GM12878 (cell line): Measurements from ENCODE around the gene SPTLC3.

ENCODE experiments used
- CREM ChIP-seq: IDR thresholded peaks from 2 replicates; pipeline ENCODE4 v1.6.1; 2014; ENCODE audit warnings: antibody characterized with exemption, low read depth
- ESRRA ChIP-seq: IDR thresholded peaks from 2 replicates; pipeline ENCODE4 v1.6.1; 2012; ENCODE audit warnings: mild to moderate bottlenecking, low read length, improper control_type of control experiment
- EZH2 ChIP-seq: IDR thresholded peaks from 2 replicates; pipeline ENCODE4 v1.6.1; 2012; ENCODE audit warnings: low read depth, mild to moderate bottlenecking, control low read depth, inconsistent platforms, low read length, borderline replicate concordance; ENCODE audit not compliant: control insufficient read depth
- MYC ChIP-seq: IDR thresholded peaks from 2 replicates; pipeline ENCODE4 v1.6.1; 2011; ENCODE audit warnings: mild to moderate bottlenecking, low read length, moderate library complexity, inconsistent platforms; ENCODE audit not compliant: insufficient read depth, insufficient replicate concordance, insufficient read length, severe bottlenecking
- NBN ChIP-seq: fragments of 450-650 bp; IDR thresholded peaks from 2 replicates; pipeline ENCODE4 v1.6.1; 2016
- RAD21 ChIP-seq: IDR thresholded peaks from 2 replicates; pipeline ENCODE4 v1.6.1; 2011; ENCODE audit warnings: mild to moderate bottlenecking, low read depth, low read length, moderate library complexity; ENCODE audit not compliant: insufficient read depth
- RCOR1 ChIP-seq: conservative IDR thresholded peaks from 2 replicates; pipeline ENCODE4 v1.6.1; 2012; ENCODE audit warnings: low read depth, low read length, improper control_type of control experiment
- TCF7 ChIP-seq: IDR thresholded peaks from 2 replicates; pipeline ENCODE4 v1.6.1; 2014; ENCODE audit warnings: antibody characterized with exemption, borderline replicate concordance
- TF ChIP-seq, protein P1 (sequence below), 3 experiments: IDR thresholded peaks in 2 of 3; conservative IDR thresholded peaks in 1 of 3; 2 replicates each; pipeline ENCODE4 v1.5.1; 2011; ENCODE audit warnings: low read depth in 3 of 3, low read length in 3 of 3, mild to moderate bottlenecking in 3 of 3, control low read depth in 2 of 3, moderate library complexity in 2 of 3, inconsistent platforms in 1 of 3, mixed read lengths in 1 of 3; ENCODE audit not compliant: control insufficient read depth in 2 of 3, insufficient read depth in 1 of 3; ENCODE audit errors: extremely low read depth in 1 of 3
- TF ChIP-seq, protein P2 (sequence below): fragments of 450-650 bp; IDR thresholded peaks from 2 replicates; pipeline ENCODE4 v1.6.1; 2016; ENCODE audit warnings: mild to moderate bottlenecking

- TF ChIP-seq ESRRA = no peak
- TF ChIP-seq TCF7 = no peak
- no peak for TF ChIP-seq CREM
- TF ChIP-seq RAD21 = no peak
- no peak for TF ChIP-seq EZH2
- TF ChIP-seq RCOR1 = no peak
- TF ChIP-seq, protein P1, sequence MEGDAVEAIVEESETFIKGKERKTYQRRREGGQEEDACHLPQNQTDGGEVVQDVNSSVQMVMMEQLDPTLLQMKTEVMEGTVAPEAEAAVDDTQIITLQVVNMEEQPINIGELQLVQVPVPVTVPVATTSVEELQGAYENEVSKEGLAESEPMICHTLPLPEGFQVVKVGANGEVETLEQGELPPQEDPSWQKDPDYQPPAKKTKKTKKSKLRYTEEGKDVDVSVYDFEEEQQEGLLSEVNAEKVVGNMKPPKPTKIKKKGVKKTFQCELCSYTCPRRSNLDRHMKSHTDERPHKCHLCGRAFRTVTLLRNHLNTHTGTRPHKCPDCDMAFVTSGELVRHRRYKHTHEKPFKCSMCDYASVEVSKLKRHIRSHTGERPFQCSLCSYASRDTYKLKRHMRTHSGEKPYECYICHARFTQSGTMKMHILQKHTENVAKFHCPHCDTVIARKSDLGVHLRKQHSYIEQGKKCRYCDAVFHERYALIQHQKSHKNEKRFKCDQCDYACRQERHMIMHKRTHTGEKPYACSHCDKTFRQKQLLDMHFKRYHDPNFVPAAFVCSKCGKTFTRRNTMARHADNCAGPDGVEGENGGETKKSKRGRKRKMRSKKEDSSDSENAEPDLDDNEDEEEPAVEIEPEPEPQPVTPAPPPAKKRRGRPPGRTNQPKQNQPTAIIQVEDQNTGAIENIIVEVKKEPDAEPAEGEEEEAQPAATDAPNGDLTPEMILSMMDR (IDR thresholded peaks at IDR 0.05 in 2 of 3, conservative IDR thresholded peaks at IDR 0.05 in 1 of 3; ENCODE audit: control insufficient read depth in 2 of 3, extremely low read depth in 1 of 3, insufficient read depth in 1 of 3, low read depth in 3 of 3, low read length in 3 of 3) = no peak
- TF ChIP-seq, protein P2, sequence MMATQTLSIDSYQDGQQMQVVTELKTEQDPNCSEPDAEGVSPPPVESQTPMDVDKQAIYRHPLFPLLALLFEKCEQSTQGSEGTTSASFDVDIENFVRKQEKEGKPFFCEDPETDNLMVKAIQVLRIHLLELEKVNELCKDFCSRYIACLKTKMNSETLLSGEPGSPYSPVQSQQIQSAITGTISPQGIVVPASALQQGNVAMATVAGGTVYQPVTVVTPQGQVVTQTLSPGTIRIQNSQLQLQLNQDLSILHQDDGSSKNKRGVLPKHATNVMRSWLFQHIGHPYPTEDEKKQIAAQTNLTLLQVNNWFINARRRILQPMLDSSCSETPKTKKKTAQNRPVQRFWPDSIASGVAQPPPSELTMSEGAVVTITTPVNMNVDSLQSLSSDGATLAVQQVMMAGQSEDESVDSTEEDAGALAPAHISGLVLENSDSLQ = no peak
- TF ChIP-seq MYC = no peak
- no peak for TF ChIP-seq NBN
Measured at GRCh38 chr20:13213335-13213734, 204.6 kb downstream of the SPTLC3 start.
